HUES64 (cell line): Measurements from ENCODE around the gene HSPB8.

Source experiments
- H3K27ac ChIP-seq: 2 replicates; pipeline ENCODE4 v1.7.0; 2013; ENCODE audit warnings: low read depth, low read length, inconsistent platforms
- H3K27me3 ChIP-seq: 2 replicates; pipeline ENCODE4 v1.6.1; 2013; ENCODE audit warnings: mild to moderate bottlenecking, low read length; ENCODE audit not compliant: insufficient read depth
- H3K36me3 ChIP-seq: 2 replicates; pipeline ENCODE4 v1.6.1; 2013; ENCODE audit warnings: mild to moderate bottlenecking, low read length; ENCODE audit not compliant: insufficient read depth
- H3K4me1 ChIP-seq: 2 replicates; pipeline ENCODE4 v1.6.1; 2013; ENCODE audit warnings: mild to moderate bottlenecking, low read length, moderate library complexity; ENCODE audit not compliant: insufficient read depth
- H3K4me3 ChIP-seq: 2 replicates; pipeline ENCODE4 v1.5.1; 2013; ENCODE audit warnings: mild to moderate bottlenecking, low read length, moderate library complexity
- H3K9ac ChIP-seq: 2 replicates; pipeline ENCODE4 v1.6.1; 2013; ENCODE audit warnings: mild to moderate bottlenecking, low read depth, low read length
- H3K9me3 ChIP-seq: 2 replicates; pipeline ENCODE4 v1.6.1; 2013; ENCODE audit warnings: low read depth, low read length; ENCODE audit not compliant: insufficient read depth
- WGBS: fragments of 150-250, 120-280 bp; methylation state at CpG from one replicate; pipeline ENCODE4 v1.1.7; 2013; ENCODE audit warnings: missing lambda C conversion rate; 5-methylcytosine and 5-hydroxymethylcytosine counted together

Gene HSPB8

GRCh38 chr12:119235197-119235751, 56.5 kb downstream of the HSPB8 start:
- Histone ChIP-seq H3K27ac (no peak overlapping the region), H3K36me3 (no peaks in the 10 kb centered on the region), H3K9ac (no peak overlapping the region), H3K4me3 (no peak overlapping the region), H3K27me3 (no peaks in the 10 kb centered on the region), H3K9me3 (no peaks in the 10 kb centered on the region), H3K4me1 (peaks cover 22% of the 10 kb centered on the region)
- 76% methylated on average over 7 of the region's 9 CpGs for WGBS

- Histone ChIP-seq H3K9ac (no peak overlapping the region), H3K36me3 (no peaks in the 10 kb centered on the region), H3K27me3 (no peaks in the 10 kb centered on the region)
These were observed 57.6 kb downstream of the HSPB8 start for GRCh38 chr12:119236372-119236771.

GRCh38 chr12:119239040-119239439, 60.3 kb downstream of the HSPB8 start:
- peaks cover 22% of the 10 kb centered on the region for H3K4me1 ChIP-seq
- H3K9ac ChIP-seq: no peak overlapping the region
- H3K9me3 ChIP-seq: no peaks in the 10 kb centered on the region
- no peaks in the 10 kb centered on the region for H3K36me3 ChIP-seq
- no peaks in the 10 kb centered on the region for H3K27me3 ChIP-seq
- H3K27ac ChIP-seq: no peak overlapping the region
- no peak overlapping the region for H3K4me3 ChIP-seq
- 89% methylated on average over 3 of the region's 3 CpGs for WGBS

More at GRCh38 chr12:119236372-119236771, 57.6 kb downstream of the HSPB8 start:
- Histone ChIP-seq H3K27ac (no peak overlapping the region; the same call in 1 of the 2 replicates), H3K9me3 (no peaks in the 10 kb centered on the region), H3K4me1 (peaks cover 22% of the 10 kb centered on the region), H3K4me3 (no peak overlapping the region)

- Histone ChIP-seq H3K4me3 (no peak overlapping the region), H3K9ac (no peak overlapping the region), H3K27ac (no peak overlapping the region), H3K27me3 (no peaks in the 10 kb centered on the region), H3K4me1 (peaks cover 12% of the 10 kb centered on the region), H3K9me3 (no peaks in the 10 kb centered on the region), H3K36me3 (no peaks in the 10 kb centered on the region)
- 96% methylated on average over 4 of the region's 5 CpGs for WGBS
These were observed 62.3 kb downstream of the HSPB8 start for GRCh38 chr12:119241049-119241448.

- H3K27me3 ChIP-seq: no peaks in the 10 kb centered on the region
- 90% methylated on average over 9 of the region's 9 CpGs for WGBS
These were observed 62.9 kb downstream of the HSPB8 start for GRCh38 chr12:119241580-119242169.

More at GRCh38 chr12:119241580-119242169, 62.9 kb downstream of the HSPB8 start:
- no peak overlapping the region for H3K9ac ChIP-seq
- H3K36me3 ChIP-seq: no peaks in the 10 kb centered on the region
- H3K4me3 ChIP-seq: no peak overlapping the region
- H3K4me1 ChIP-seq: peaks cover 6% of the 10 kb centered on the region
- no peak overlapping the region for H3K27ac ChIP-seq
- H3K9me3 ChIP-seq: no peaks in the 10 kb centered on the region
